GM12878 (cell line): ENCODE data around the gene C15orf62. TPM values are rescaled to one million over a fixed set of nuclear protein-coding genes. Genes with fewer than 3 reads are reported as not detected.

Experiments
- ATAC-seq: fragments of 200-7000 bp; cut with Tn5 transposase; 3 replicates; pipeline ENCODE4 v1.9.1; 2020; ENCODE audit warnings: mild to moderate bottlenecking, moderate library complexity
- BruUV-seq: library from RNA; stranded (reverse); fragments of 400-500 nt; replicated peaks from 2 replicates; lab custom pipeline; 2021; lab: Mats Ljungman, UMichigan
- CTCF ChIA-PET: fragments of 300-600 bp; sonication (Branson Sonifier 250); formaldehyde crosslinking; extraction: SDS; loops from one replicate; lab custom pipeline; 2021; ENCODE audit warnings: inconsistent platforms; lab: Yijun Ruan, JAX
- POLR2A ChIA-PET: fragments of 350-600 bp; formaldehyde crosslinking; extraction: SDS; loops from one replicate; lab custom pipeline; 2021; ENCODE audit warnings: inconsistent platforms; lab: Charles Lee
- RAD21 ChIA-PET: fragments of 300-600 bp; sonication (Branson Sonifier 250); formaldehyde crosslinking; loops from one replicate; lab custom pipeline; 2023; ENCODE audit warnings: antibody characterized with exemption; ENCODE audit not compliant: unreplicated experiment; lab: Charles Lee
- SMC1A ChIA-PET: fragments of 300-600 bp; sonication (Branson Sonifier 250); formaldehyde crosslinking; loops from one replicate; lab custom pipeline; 2023; ENCODE audit not compliant: unreplicated experiment, uncharacterized antibody; lab: Charles Lee
- DNase-seq: peaks from one replicate; pipeline ENCODE4 v3.0.0-alpha.2; 2011; ENCODE audit warnings: low read depth, low spot score
- FAIRE-seq: peaks from 3 replicates; lab custom pipeline; 2011; peaks lifted over from hg19 to GRCh38; lab: Jason Lieb, UNC
- H2AFZ ChIP-seq: 2 replicates; pipeline ENCODE4 v1.6.0; 2011; ENCODE audit warnings: low read depth, low read length, control low read depth; ENCODE audit not compliant: control insufficient read depth
- H3K27ac ChIP-seq: 2 replicates; pipeline ENCODE4 v1.5.1; 2011; ENCODE audit warnings: control low read depth; ENCODE audit not compliant: control insufficient read depth, insufficient read depth
- H3K27me3 ChIP-seq, 2 experiments: replicated peaks in 1 of 2; 2 replicates each; pipeline versions ENCODE4 v1.6.0 to v1.6.1; 2011; ENCODE audit warnings: low read length in 1 of 2; ENCODE audit not compliant: control insufficient read depth in 2 of 2, insufficient read depth in 2 of 2
- H3K36me3 ChIP-seq, 2 experiments: 2 replicates each; pipeline ENCODE4 v1.5.1; 2011; ENCODE audit warnings: low read length in 1 of 2; ENCODE audit not compliant: control insufficient read depth in 2 of 2, insufficient read depth in 2 of 2
- H3K4me1 ChIP-seq: 2 replicates; pipeline ENCODE4 v1.6.1; 2011; ENCODE audit warnings: mild to moderate bottlenecking, low read length, moderate library complexity, mixed read lengths; ENCODE audit not compliant: control insufficient read depth, insufficient read depth
- H3K4me2 ChIP-seq: 2 replicates; pipeline ENCODE4 v1.6.0; 2011; ENCODE audit warnings: control low read depth; ENCODE audit not compliant: control insufficient read depth, insufficient read depth
- H3K4me3 ChIP-seq: fragments of 200-600 bp; sonication (generic); 2 replicates; pipeline ENCODE4 v1.5.1; 2016
- H3K79me2 ChIP-seq: 2 replicates; pipeline ENCODE4 v1.6.0; 2011; ENCODE audit warnings: low read length; ENCODE audit not compliant: control insufficient read depth, insufficient read depth
- H3K9ac ChIP-seq: 2 replicates; pipeline ENCODE4 v1.8.0; 2011; ENCODE audit warnings: low read length, control low read depth, mixed read lengths; ENCODE audit not compliant: control insufficient read depth, insufficient read depth
- H3K9me3 ChIP-seq: replicated peaks from 3 replicates; pipeline ENCODE4 v1.5.1; 2011; ENCODE audit warnings: mild to moderate bottlenecking, low read length; ENCODE audit not compliant: control insufficient read depth, insufficient read depth
- H4K20me1 ChIP-seq: 2 replicates; pipeline ENCODE4 v1.6.0; 2011; ENCODE audit not compliant: control insufficient read depth, insufficient read depth
- ATF2 ChIP-seq: IDR thresholded peaks from 2 replicates; pipeline ENCODE4 v1.6.1; 2012; ENCODE audit warnings: low read length, inconsistent platforms
- CEBPZ ChIP-seq: fragments of 150-350 bp; IDR thresholded peaks from 2 replicates; pipeline ENCODE4 v1.6.1; 2016; ENCODE audit warnings: low read depth, low read length
- CHD4 ChIP-seq: fragments of 200-600 bp; sonication (generic); IDR thresholded peaks from 2 replicates; pipeline ENCODE4 v1.6.1; 2016; ENCODE audit warnings: mild to moderate bottlenecking
- E4F1 ChIP-seq: fragments of 450-650 bp; IDR thresholded peaks from 2 replicates; pipeline ENCODE4 v1.6.1; 2018; ENCODE audit warnings: borderline replicate concordance, mild to moderate bottlenecking; ENCODE audit not compliant: partially characterized antibody
- EGR1 ChIP-seq, 2 experiments: IDR thresholded peaks; 1 replicate in 1 of 2; 2 replicates in 1 of 2; pipeline ENCODE4 v1.6.1; 2011 to 2012; ENCODE audit warnings: low read depth in 2 of 2, low read length in 2 of 2, borderline replicate concordance in 1 of 2, mild to moderate bottlenecking in 1 of 2, moderate library complexity in 1 of 2
- ELK1 ChIP-seq: IDR thresholded peaks from 2 replicates; pipeline ENCODE4 v1.6.1; 2012; ENCODE audit warnings: low read depth, low read length, improper control_type of control experiment
- PBX3 ChIP-seq: IDR thresholded peaks from 2 replicates; pipeline ENCODE4 v1.6.1; 2011; ENCODE audit warnings: mild to moderate bottlenecking, low read depth, low read length, moderate library complexity; ENCODE audit not compliant: insufficient replicate concordance
- RELB ChIP-seq: fragments of 450-650 bp; IDR thresholded peaks from 2 replicates; pipeline ENCODE4 v1.6.1; 2017; ENCODE audit warnings: low read depth, mild to moderate bottlenecking, moderate library complexity
- WGBS: methylation state at CpG from one replicate; pipeline ENCODE4 v1.1.6; 2016; ENCODE audit warnings: low lambda C conversion rate; ENCODE audit not compliant: insufficient replicate concordance, insufficient coverage; ENCODE audit errors: missing lambda C conversion rate; 5-methylcytosine and 5-hydroxymethylcytosine counted together
- in situ Hi-C: fragments of 300-500 bp; cut with MboI; formaldehyde crosslinking; loops from 9 replicates; pipeline ENCODE4 v1.14.3; 2018; ENCODE audit warnings: mixed read lengths
- intact Hi-C: fragments of 100-400 bp; cut with micrococcal nuclease; formaldehyde crosslinking; loops from one replicate; pipeline ENCODE4 v1.14.2; 2022; ENCODE audit not compliant: unreplicated experiment
- polyA plus RNA-seq, 11 experiments: library from polyadenylated mRNA; depleted of rRNA in 4 of 11; unstranded in 6 of 11; stranded (reverse) in 5 of 11; fragments of >200 nt; fragmentation: Nextera tagmentation in 4 of 11; fragmentation: Illumina TruSeq in 1 of 11; extraction: Ambion mirVana in 4 of 11; extraction: Trizol in 1 of 11; gene quantifications; 1 replicate in 1 of 11; 2 replicates in 10 of 11; pipeline versions ENCODE4 v1.2.1 to v1.2.3, GENCODE V29; 2011 to 2016; ENCODE audit warnings: inconsistent platforms in 2 of 11, missing spikeins in 2 of 11, low read depth in 1 of 11
- total RNA-seq, 4 experiments: library from RNA; depleted of rRNA in 3 of 4; stranded (reverse); fragments of >200 nt in 3 of 4; fragmentation: Illumina TruSeq in 1 of 4; extraction: Trizol in 1 of 4; gene quantifications; 2 replicates each; pipeline versions ENCODE4 v1.2.1 to v1.2.3, GENCODE V29; 2013 to 2021

Gene C15orf62
- total and polyA plus RNA-seq, 10 of the 15 experiments (the other 5 are each of a cell fraction or from before 2014, with no cell fraction given) = 0.06 to 0.68 (median 0.40) TPM; not detected in 1

- WGBS = 81% methylated on average over 3 of the region's 3 CpGs
- H4K20me1 ChIP-seq = no peaks in the 10 kb centered on the region
- peaks cover 3% of the 10 kb centered on the region for H3K79me2 ChIP-seq
- ChIA-PET POLR2A (interaction anchor here (1.0 to 1.6 kb wide), 2 partner anchors 11 to 14 kb away, joined by 3 to 4 read pairs; partner anchors contain the start of genes DNAJC17 and ZFYVE19), RAD21 (interaction anchor here (0.7 kb wide), 1 partner anchor 315 kb away, joined by 3 read pairs; no protein-coding TSS in a partner anchor), CTCF (interaction anchor here (0.7 to 1.4 kb wide), 5 partner anchors 10 to 393 kb away, joined by 3 read pairs; partner anchors contain the start of genes DNAJC17 and ZFYVE19), SMC1A (interaction anchor here (0.9 kb wide), 1 partner anchor 10 kb away, joined by 4 read pairs; no protein-coding TSS in a partner anchor)
- H3K9me3 ChIP-seq = no peaks in the 10 kb centered on the region
- H3K9ac ChIP-seq = no peak overlapping the region
- intact Hi-C loops (no loop called here), in situ Hi-C loops (no loop called here)
- FAIRE-seq (no peak), ATAC-seq (no peak), DNase-seq (no peak)
- H2AFZ ChIP-seq = no peak overlapping the region
- H3K4me2 ChIP-seq = no peak overlapping the region
- peaks cover 7% of the 10 kb centered on the region for H3K4me1 ChIP-seq
- no peaks in the 10 kb centered on the region; a peak in 1 of 4 replicates for H3K36me3 ChIP-seq
- H3K27me3 ChIP-seq = no peaks in the 10 kb centered on the region
- no TSS peak for BruUV-seq
- H3K27ac ChIP-seq = no peak overlapping the region
- no peak overlapping the region for H3K4me3 ChIP-seq
- TF ChIP-seq CHD4 (no peak), CEBPZ (no peak), RELB (no peak), ELK1 (no peak), ATF2 (no peak), EGR1 (IDR thresholded peaks at IDR 0.05; ENCODE audit: borderline replicate concordance in 1 of 2, low read depth in 2 of 2, low read length in 2 of 2) (no peak), PBX3 (no peak), E4F1 (no peak)
Observed at GRCh38 chr15:40792394-40792793, 22.6 kb downstream of the C15orf62 start.
